GM06990 (cell line): Measurements from ENCODE around the gene UBN1.
A peak's percentile ranks its signal among the peaks of the same experiment; 100 is the strongest.

Experiments
- DNase-seq: peaks from one replicate; pipeline ENCODE4 v3.0.0-alpha.2; 2011; ENCODE audit not compliant: insufficient read length; ENCODE audit errors: extremely low read depth
- H3K27me3 ChIP-seq: replicated peaks from 2 replicates; pipeline ENCODE4 v1.6.0; 2011; ENCODE audit warnings: low read length; ENCODE audit not compliant: control insufficient read depth, insufficient read depth
- H3K36me3 ChIP-seq: 2 replicates; pipeline ENCODE4 v1.5.1; 2011; ENCODE audit warnings: low read length; ENCODE audit not compliant: control insufficient read depth, insufficient read depth
- H3K4me3 ChIP-seq: replicated peaks from 2 replicates; pipeline ENCODE4 v1.5.1; 2011; ENCODE audit warnings: low read depth, mild to moderate bottlenecking, control low read depth, low read length
- CTCF ChIP-seq: IDR thresholded peaks from 2 replicates; pipeline ENCODE4 v1.5.1; 2011; ENCODE audit warnings: low read length, control low read depth, mild to moderate bottlenecking, inconsistent platforms; ENCODE audit not compliant: insufficient read depth, poor library complexity, severe bottlenecking

UBN1 gene

GRCh38 chr16:4846503-4846900, 779 bp upstream of the UBN1 start:
- peaks cover 11% of the 10 kb centered on the region for H3K36me3 ChIP-seq
- DNase-seq, result peak; percentile 66
- peak overlapping the region; percentile 97 for H3K4me3 ChIP-seq
- no peak for TF ChIP-seq CTCF
- H3K27me3 ChIP-seq, result no peaks in the 10 kb centered on the region

- no peak for DNase-seq
- TF ChIP-seq CTCF, result no peak
- no peaks in the 10 kb centered on the region for H3K27me3 ChIP-seq
- peak overlapping the region; percentile 97 for H3K4me3 ChIP-seq
- H3K36me3 ChIP-seq, result peaks cover 10% of the 10 kb centered on the region
Measured at GRCh38 chr16:4847774-4848587, 700 bp downstream of the UBN1 start.

GRCh38 chr16:4850211-4850610, 2.9 kb downstream of the UBN1 start:
- DNase-seq, result no peak
- TF ChIP-seq CTCF, result no peak
- Histone ChIP-seq H3K36me3 (peaks cover 5% of the 10 kb centered on the region), H3K4me3 (no peak overlapping the region), H3K27me3 (no peaks in the 10 kb centered on the region)

GRCh38 chr16:4852221-4852872, 5.1 kb downstream of the UBN1 start:
- no peaks in the 10 kb centered on the region for H3K27me3 ChIP-seq
- H3K4me3 ChIP-seq, result no peak overlapping the region
- DNase-seq, result no peak
- peaks cover 9% of the 10 kb centered on the region for H3K36me3 ChIP-seq
- no peak for TF ChIP-seq CTCF

GRCh38 chr16:4855371-4855770, 8.1 kb downstream of the UBN1 start:
- DNase-seq, result no peak
- Histone ChIP-seq H3K27me3 (no peaks in the 10 kb centered on the region), H3K4me3 (no peak overlapping the region), H3K36me3 (peaks cover 24% of the 10 kb centered on the region)
- no peak for TF ChIP-seq CTCF
